CD4-positive, alpha-beta T cell treated with Interferon gamma for 1 hour (primary cell): ENCODE results near the gene FBN2.

Source experiments
- DNase-seq: peaks from one replicate; pipeline ENCODE4 v3.0.0-alpha.2; 2020

FBN2 gene

DNA sequence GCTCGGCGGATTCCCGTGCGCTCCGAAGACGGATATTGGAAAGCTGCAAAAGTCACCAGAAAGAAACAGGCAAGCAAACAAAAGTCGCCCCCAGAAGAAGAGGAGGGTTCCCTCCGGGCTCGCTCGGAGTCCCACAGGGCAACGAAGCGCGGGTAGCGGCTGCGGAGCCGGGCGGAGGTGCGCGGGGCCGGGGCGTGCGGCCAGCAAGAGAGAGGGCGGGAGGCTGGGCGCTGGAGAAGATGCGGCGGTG is at the start of gene FBN2:
FBN2 (minus strand) TSS at position 246 of the 250 bp plus-strand sequence. CDS start 642 bp downstream, outside the sequence.
- DNase-seq, result no peak

DNA sequence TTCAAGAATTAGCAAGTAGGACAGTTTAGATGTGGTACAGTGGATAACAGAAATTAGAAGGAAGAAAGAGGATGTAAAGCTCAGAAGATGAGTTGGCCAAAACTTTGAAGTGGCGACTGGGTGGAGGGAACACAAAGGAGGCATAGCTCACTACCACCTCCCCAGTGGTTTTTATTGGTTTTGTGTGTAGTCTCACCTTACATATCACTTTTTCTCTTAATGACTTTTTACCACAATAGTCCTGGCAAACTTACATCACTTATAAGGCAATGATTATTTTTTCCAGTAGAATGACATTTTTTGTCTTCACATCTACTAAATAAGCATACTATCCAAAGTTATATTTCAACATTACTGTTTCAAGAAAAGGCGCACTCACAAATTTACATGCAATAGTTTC is 49.2 kb upstream of the FBN2 start:
- no peak for DNase-seq

DNA sequence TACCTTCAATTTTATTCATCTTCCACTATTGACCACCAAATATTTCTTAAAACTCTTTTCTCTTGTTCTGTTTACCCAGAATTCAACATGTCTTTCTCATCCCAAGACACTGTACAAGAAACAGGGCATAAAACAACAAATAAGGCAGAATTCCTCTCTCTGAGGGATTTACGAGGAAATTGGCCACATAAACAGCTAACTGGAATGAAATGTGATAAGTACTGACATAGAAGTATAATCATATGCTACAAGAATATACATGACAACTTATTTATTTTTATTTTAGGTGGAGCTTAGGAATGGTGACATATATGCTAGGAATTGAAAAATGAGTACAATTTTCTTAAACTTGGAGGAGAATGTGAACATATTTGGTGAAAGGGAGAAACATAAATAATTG is 48.8 kb upstream of the FBN2 start:
- DNase-seq, result no peak

GRCh38 chr5:128579639-128580038 is 41.6 kb upstream of the FBN2 start:
- DNase-seq, result no peak

- no peak for DNase-seq
Measured at GRCh38 chr5:128579093-128579492, 41.0 kb upstream of the FBN2 start.

DNA sequence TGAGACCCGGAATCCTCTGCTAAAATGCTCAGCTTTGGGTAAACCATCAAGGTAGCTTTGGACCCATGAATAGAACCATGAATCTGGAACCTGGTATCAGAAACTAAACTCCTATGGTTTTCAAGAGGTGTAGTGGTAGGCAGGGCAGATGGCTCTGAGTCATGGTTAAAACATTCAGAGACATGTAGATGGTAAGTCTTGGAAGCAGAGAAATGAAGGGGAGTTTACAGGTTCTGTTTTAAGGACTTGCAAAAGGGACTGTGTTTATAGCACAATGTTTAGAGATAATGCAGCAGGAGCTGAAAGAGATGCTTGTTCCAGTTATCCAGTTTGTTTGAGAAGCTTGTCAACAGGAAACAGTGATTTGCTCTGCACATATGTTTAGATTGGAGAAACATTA is 36.0 kb upstream of the FBN2 start:
- DNase-seq, result no peak

- no peak for DNase-seq
Measured at GRCh38 chr5:128572930-128573319, 34.9 kb upstream of the FBN2 start.

DNA sequence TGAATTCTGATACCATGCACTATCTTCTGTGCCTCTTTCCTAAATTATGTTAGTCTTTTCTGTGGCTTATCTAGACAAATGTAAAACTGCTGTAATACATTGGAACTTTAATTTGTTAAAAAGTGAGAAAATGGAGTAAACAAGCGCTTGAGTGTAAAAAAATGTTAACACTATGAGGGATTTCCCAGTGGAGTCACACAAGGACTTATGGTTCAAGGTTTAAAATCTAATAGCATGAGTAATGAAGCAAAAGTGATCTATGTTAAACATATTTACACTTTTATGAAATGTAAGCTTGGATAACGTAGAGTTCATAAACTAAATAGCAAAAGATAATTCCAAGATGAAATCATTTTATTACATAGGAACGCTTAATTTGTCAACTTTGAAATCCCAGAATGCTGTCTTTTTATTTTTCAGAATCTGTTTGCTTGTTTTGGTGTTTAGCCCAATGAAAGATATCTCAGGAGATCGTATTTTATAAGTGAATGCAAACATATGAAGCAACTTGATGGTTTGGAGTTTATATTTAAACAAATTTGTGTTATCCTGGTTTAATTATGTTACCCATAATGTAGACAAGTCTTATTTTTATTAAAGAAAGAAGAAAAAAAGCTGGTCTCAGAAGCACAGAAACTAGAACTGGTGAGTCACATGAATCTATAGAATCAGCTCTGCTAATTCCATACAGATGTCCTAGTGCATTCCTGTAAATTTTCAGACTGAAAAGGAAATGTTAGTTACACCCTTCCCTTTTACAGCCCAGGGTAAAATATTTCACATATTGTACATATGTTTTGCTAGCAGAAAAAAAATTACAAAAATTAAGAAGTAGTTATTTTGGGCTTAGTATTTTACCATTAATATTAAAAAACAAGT is 34.2 kb upstream of the FBN2 start:
- no peak for DNase-seq

DNA sequence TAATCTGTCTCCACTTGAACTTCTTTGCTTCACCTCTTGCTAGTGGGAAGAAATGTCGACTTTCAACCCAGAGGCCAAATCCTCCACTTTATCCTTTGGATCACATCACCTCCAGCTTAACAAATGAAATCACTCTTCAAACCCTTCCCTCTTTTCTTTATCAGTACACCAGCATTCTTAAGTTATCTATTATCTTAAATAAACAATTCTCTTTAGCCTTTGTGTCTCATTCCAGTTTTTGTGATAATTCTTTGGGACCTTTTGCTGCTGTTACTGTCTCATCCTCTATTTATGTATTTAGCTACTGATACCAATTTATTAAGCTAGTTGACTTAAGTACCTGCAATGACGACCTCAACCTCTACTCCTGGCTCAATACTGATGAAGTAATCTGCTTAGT is 28.1 kb upstream of the FBN2 start:
- no peak for DNase-seq

- no peak for DNase-seq
Measured at GRCh38 chr5:128559300-128560297, 21.6 kb upstream of the FBN2 start.

DNA sequence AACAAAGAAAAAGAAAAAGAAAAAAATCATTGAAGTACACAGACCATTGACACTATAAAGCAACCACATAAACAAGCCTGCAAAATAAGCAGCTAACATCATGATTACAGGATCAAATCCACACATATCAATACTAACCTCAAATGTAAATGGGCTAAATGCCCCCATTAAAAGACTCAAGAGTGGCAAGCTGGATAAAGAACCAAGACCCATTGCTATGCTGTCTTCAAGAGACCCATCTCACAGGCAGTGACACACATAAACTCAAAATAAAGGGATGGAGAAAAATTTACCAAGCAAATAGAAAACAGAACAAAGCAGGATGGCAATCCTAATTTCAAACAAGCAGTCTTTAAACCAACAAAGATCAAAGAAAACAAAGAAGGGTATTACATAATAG is 15.7 kb upstream of the FBN2 start:
- no peak for DNase-seq

GRCh38 chr5:128551476-128551875 is 13.4 kb upstream of the FBN2 start:
- no peak for DNase-seq

- DNase-seq, result no peak
Measured at GRCh38 chr5:128549496-128549895, 11.5 kb upstream of the FBN2 start.

GRCh38 chr5:128546658-128547281 is 8.7 kb upstream of the FBN2 start:
- DNase-seq, result no peak

GRCh38 chr5:128541385-128541784 is 3.3 kb upstream of the FBN2 start:
- DNase-seq, result no peak

DNA sequence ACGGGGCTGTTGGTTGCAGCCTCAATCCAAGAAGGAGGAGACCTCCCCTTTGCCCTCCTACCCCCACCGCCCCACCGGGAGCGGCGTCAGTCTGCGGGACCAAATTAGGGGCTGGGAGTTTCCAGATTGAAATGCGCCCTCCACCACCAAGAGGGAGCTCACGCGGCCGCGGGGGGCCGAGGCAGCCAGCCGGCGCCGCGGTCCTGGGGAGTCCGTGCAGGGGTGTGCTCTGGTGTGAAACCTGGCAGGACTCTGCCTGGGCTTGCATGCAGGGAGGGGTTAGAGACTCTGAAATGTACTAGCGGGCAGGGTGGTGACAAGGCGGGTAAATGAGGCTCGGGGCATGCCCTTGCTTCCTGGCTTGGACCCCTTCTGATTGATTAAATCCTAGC is 989 bp upstream of the FBN2 start:
- no peak for DNase-seq

DNA sequence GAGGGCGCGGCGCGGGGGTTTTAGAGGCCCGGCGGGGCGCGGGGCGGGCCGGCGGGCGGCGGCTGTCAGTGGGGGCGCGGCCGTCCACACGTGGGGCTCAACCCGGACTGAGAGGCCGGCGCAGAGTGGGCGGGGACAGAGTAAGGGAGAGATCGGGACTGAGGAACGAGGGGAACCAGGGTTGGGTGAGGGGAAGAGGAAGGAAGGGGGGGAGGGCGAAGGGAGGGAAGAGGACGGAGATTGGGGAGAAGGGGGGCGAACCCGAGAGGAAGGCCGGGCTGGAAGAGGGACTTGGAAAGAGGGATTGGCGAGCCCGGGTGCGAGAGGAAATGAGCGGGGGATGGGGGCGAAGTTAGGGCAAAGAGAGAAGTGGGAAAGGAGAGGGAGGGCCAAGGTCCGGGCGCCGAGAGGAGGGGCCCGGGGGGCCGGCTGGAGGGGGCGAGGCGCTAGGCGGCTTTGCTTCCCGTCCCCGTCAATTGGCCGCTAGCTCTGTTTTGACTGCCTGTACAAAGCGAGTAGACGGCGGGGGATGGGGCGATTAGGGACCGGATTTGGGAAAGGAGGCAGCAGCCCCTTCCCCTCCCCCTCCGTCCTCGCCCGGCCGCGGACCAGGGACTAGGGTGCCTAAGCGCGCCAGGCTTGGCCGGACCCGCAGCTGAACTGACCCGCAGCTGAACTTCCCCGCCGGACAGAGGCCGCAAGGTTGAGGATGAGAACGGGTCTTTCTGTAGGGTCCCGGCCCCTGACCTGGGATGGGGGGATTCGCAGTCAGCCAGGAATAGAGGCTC is 399 bp upstream of the FBN2 start:
- DNase-seq, result peak; percentile 25

GRCh38 chr5:128537221-128537999 is 635 bp downstream of the FBN2 start:
- DNase-seq, result no peak

DNA sequence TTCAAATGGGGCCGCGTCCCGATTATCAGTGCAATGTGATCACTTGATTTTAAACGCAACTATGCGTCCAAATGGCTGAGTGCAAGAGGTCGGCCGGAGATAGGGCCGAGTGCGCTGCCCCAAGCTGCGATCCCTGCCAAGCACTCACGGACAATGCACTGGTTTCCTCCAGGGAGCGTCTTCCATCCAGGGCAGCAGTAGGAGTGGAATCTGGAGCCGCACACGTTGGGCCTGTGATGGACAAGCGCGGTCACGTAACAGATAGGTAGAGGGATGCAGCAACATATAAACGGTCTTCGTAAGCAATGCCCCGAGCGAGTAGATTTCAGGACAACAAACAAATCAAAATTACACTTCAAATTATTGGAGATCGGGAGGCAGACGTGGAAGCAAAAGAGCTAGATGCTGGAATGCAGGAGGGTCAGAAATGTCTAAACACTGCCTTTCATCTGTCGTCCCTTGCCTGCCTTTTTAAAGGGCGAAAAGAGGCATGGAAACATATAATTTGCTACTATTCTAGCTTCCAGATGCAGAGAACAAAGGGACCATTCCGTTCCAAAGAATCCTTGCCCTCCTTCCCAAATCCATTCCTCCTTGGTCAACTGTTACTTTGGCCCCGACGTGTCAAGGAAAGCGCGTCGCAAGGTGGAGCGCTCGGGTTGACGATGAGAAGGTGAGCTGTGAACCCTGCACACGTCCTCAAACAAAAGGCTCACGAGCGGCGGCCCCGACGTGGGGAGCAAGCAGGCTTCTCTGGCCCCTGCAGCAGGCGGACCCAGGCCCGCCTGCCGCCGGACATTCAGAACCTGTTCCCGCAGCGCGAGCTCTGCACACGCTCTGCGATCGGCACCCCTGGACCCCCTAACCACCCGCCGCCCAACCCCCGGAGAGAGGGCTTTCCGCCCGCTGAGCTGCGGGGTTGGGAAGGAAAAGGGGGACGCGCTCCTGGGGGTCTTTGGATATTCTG is 1.5 kb downstream of the FBN2 start:
- DNase-seq, result no peak

- DNase-seq, result no peak
Measured at GRCh38 chr5:128535251-128535650, 2.8 kb downstream of the FBN2 start.

GRCh38 chr5:128534726-128535125 is 3.3 kb downstream of the FBN2 start:
- DNase-seq, result no peak
